Kidney (tissue), 14 donors: ENCODE measurements around the gene ZNF524. TPM values are rescaled to one million over a fixed set of nuclear protein-coding genes. Genes with fewer than 3 reads are reported as not detected.

Experiments used
- DNase-seq, 5 donors: peaks; one replicate each; pipeline ENCODE4 v3.0.0-alpha.2; 2013 to 2020
- FAIRE-seq: peaks from 2 replicates; lab custom pipeline; 2012; peaks lifted over from hg19 to GRCh38; lab: Jason Lieb, UNC
- H3K27ac ChIP-seq, 2 donors: one replicate each; pipeline ENCODE4 v1.7.0; 2013; ENCODE audit warnings: low read depth in 2 of 2, low read length in 2 of 2, inconsistent platforms in 1 of 2
- H3K27me3 ChIP-seq: one replicate; pipeline ENCODE4 v1.7.1; 2013; ENCODE audit warnings: low read length, inconsistent platforms; ENCODE audit not compliant: control insufficient read depth, insufficient read depth
- H3K36me3 ChIP-seq, 3 donors: one replicate each; pipeline versions ENCODE4 v1.7.0 to v1.7.1; 2013; ENCODE audit warnings: low read length in 3 of 3, control low read depth in 1 of 3, inconsistent platforms in 1 of 3; ENCODE audit not compliant: insufficient read depth in 3 of 3, control insufficient read depth in 2 of 3
- H3K4me1 ChIP-seq, 3 donors: one replicate each; pipeline versions ENCODE4 v1.7.0 to v1.7.1; 2013; ENCODE audit warnings: low read length in 3 of 3, inconsistent platforms in 1 of 3, low read depth in 1 of 3; ENCODE audit not compliant: control insufficient read depth in 2 of 3, insufficient read depth in 2 of 3
- H3K4me3 ChIP-seq, 3 donors: one replicate each; pipeline versions ENCODE4 v1.7.0 to v1.8.1; 2013; ENCODE audit warnings: low read length in 3 of 3, control low read depth in 1 of 3, inconsistent platforms in 1 of 3
- H3K9ac ChIP-seq, 3 donors: one replicate each; pipeline versions ENCODE4 v1.7.0 to v1.7.1; 2013; ENCODE audit warnings: low read length in 3 of 3, control low read depth in 1 of 3, inconsistent platforms in 1 of 3
- H3K9me3 ChIP-seq, 3 donors: one replicate each; pipeline versions ENCODE4 v1.7.0 to v1.7.1; 2013; ENCODE audit warnings: low read length in 3 of 3, control low read depth in 1 of 3, inconsistent platforms in 1 of 3; ENCODE audit not compliant: control insufficient read depth in 2 of 3, insufficient read depth in 1 of 3
- CTCF ChIP-seq: IDR thresholded peaks from 3 replicates; pipeline ENCODE4 v1.5.1; 2012; ENCODE audit warnings: mild to moderate bottlenecking, moderate library complexity, borderline replicate concordance; ENCODE audit not compliant: insufficient read depth; ENCODE audit errors: extremely low read depth
- intact Hi-C: fragments of 100-400 bp; cut with DNase I; formaldehyde crosslinking; loops from one replicate; pipeline ENCODE4 v1.11.1; 2022
- polyA plus RNA-seq: library from polyadenylated mRNA; stranded (reverse); fragments of 350-450 nt; fragmentation: Illumina TruSeq; extraction: RNeasy Lipid Tissue Mini Kit (QIAGEN cat#74804); gene quantifications from one replicate; pipeline ENCODE4 v1.2.3, GENCODE V29; 2014; ENCODE audit warnings: low read depth, low replicate concordance; ENCODE audit not compliant: insufficient read depth
- total RNA-seq: library from RNA; stranded (reverse); fragmentation: NEBNext Ultra II Directional; extraction: Animal tissue kit (Norgen Biotek cat#: 25700); gene quantifications from one replicate; pipeline ENCODE4 v1.2.1, GENCODE V29; 2021
- donor health status: control.
- donor health status: control.
- donor health status: control.
- donor health status: control.
- donor health status: control.
- donor health status: DM: yes; HTN: yes; CAD: no.
- donor health status: Normal renal cell carcinoma (clear cell type).

ZNF524 gene
- total and polyA plus RNA-seq, 2 donors from 2014 or later, result 22.9 to 32.6 TPM

- no peak for DNase-seq
- Histone ChIP-seq H3K27me3 (no peaks in the 10 kb centered on the region), H3K27ac (no peak overlapping the region), H3K9ac (no peak overlapping the region), H3K4me1 (peaks cover 0 to 7% (median 3%) of the 10 kb centered on the region in 3 donors), H3K9me3 (no peaks in the 10 kb centered on the region), H3K4me3 (no peak overlapping the region), H3K36me3 (peaks cover 0 to 10% (median 3%) of the 10 kb centered on the region in 3 donors)
- no peak for FAIRE-seq
- intact Hi-C loops, result no loop called here
- TF ChIP-seq CTCF, result no peak
Observed at GRCh38 chr19:55596304-55596703, 3.8 kb upstream of the ZNF524 start.

GRCh38 chr19:55597501-55597921 is 2.6 kb upstream of the ZNF524 start:
- Histone ChIP-seq H3K36me3 (peaks cover 0 to 10% (median 3%) of the 10 kb centered on the region in 3 donors), H3K27ac (no peak overlapping the region), H3K9me3 (no peaks in the 10 kb centered on the region), H3K9ac (no peak overlapping the region), H3K27me3 (no peaks in the 10 kb centered on the region), H3K4me3 (no peak overlapping the region), H3K4me1 (peaks cover 0 to 8% (median 3%) of the 10 kb centered on the region in 3 donors)
- no peak for FAIRE-seq
- TF ChIP-seq CTCF, result no peak
- peak in 2 of 5 donors; percentile 80 to 81 for DNase-seq
- intact Hi-C loops, result no loop called here

- no peak overlapping the region for H3K4me3 ChIP-seq
- H3K9ac ChIP-seq, result no peak overlapping the region
- H3K27ac ChIP-seq, result no peak overlapping the region
- no peak for TF ChIP-seq CTCF
- DNase-seq (peak in 1 of 5 donors; percentile 70), FAIRE-seq (no peak)
- H3K36me3 ChIP-seq, result peaks cover 0 to 10% (median 3%) of the 10 kb centered on the region in 3 donors
- intact Hi-C loops, result no loop called here
- H3K27me3 ChIP-seq, result no peaks in the 10 kb centered on the region
- H3K4me1 ChIP-seq, result peaks cover 0 to 8% (median 3%) of the 10 kb centered on the region in 3 donors
- no peaks in the 10 kb centered on the region for H3K9me3 ChIP-seq
Observed at GRCh38 chr19:55598034-55598433, 2.1 kb upstream of the ZNF524 start.
